ENCODE results near the gene PTPN14. TPM values are rescaled to one million over a fixed set of nuclear protein-coding genes. Genes with fewer than 3 reads are reported as not detected.

PTPN14 gene
- total RNA-seq, 2 experiments from 2014 or later = 0.20 to 0.28 TPM

DNA sequence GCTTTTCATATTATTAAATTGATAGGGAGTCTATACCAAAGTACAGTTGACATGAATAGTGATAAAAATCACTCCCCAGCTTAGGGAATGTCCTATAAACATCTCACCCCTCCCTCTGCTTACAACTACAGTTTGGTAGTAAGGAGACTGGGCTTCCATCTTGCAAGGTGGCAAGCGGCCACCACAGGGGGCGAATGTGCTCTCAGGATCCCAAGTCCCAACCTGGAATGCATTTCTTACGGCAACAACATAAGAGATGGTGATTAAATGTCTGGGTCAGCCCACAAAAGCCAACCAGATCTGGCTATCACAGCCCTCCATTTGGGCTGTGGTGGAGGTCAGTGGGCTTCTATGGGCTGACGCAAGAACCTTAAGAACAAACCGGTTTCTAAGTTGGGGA is 202.4 kb downstream of the PTPN14 start:
- Mint-ChIP-seq H3K27ac (no peak overlapping the region), H3K4me1 (no peaks in the 10 kb centered on the region), H3K27me3 (no peaks in the 10 kb centered on the region), H3K36me3 (ENCODE audit: low read depth) (peaks cover 11% of the 10 kb centered on the region), H3K4me3 (no peak overlapping the region), H3K9me3 (peaks cover 12% of the 10 kb centered on the region)
- no peak for DNase-seq
- ChIA-PET POLR2A (no interaction called here), CTCF (interaction anchor here (3.6 kb wide), 1 partner anchor 17 kb away, joined by 30 read pairs; no protein-coding TSS in a partner anchor)

DNA sequence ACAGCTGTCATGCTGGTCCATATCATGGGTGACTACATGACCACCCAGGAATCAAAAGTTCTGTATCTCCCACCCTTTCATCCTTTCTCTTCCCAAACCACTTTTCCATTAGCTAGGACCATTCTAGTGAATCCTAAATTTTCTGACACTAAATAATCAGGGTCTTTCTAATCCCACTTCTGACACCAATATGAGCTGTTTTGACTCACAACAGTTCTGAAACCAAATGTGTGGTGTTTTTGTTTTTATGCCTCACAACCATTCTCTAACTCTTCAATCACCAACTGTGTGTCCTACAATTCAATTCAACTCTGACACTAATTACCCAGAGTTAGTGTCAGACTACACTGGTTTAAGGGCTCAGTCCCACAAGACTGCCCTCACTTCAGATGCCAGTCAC is 206.5 kb downstream of the PTPN14 start:
- ChIA-PET POLR2A (no interaction called here), CTCF (interaction anchor here (3.1 kb wide), 1 partner anchor 12 kb away, joined by 26 read pairs; no protein-coding TSS in a partner anchor)
- no peak for DNase-seq
- Mint-ChIP-seq H3K27ac (no peak overlapping the region), H3K27me3 (no peaks in the 10 kb centered on the region), H3K36me3 (ENCODE audit: low read depth) (peaks cover 18% of the 10 kb centered on the region), H3K9me3 (peaks cover 14% of the 10 kb centered on the region), H3K4me3 (no peak overlapping the region), H3K4me1 (no peaks in the 10 kb centered on the region)

DNA sequence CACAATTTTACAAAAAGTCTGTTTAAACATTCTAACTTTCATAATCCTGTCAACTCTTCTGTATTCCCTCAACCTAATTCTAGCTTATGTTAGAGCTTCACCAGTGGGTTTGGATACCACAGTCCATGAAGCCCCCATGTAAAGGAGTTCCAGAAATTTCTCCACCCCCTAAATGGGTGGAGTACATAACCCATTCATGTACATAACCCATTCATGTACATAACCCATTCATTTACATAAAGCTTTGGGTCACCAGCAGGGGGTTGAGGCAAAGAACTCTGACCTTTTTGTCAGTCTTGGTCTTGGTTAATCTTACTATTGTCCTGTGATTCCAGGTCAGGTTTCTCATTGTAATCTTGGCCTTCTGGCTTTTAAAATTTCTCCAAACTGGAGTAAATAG is 208.9 kb downstream of the PTPN14 start:
- H3K36me3 Mint-ChIP-seq (ENCODE audit: low read depth) = peaks cover 21% of the 10 kb centered on the region
- H3K4me3 Mint-ChIP-seq = no peak overlapping the region
- DNase-seq = no peak
- no peak overlapping the region for H3K27ac Mint-ChIP-seq
- H3K9me3 Mint-ChIP-seq = peaks cover 14% of the 10 kb centered on the region
- POLR2A ChIA-PET = no interaction called here
- H3K27me3 Mint-ChIP-seq = no peaks in the 10 kb centered on the region
- CTCF ChIA-PET = interaction anchor here (3.8 to 3.9 kb wide), 2 partner anchors 10 to 14 kb away, joined by 14 to 21 read pairs; no protein-coding TSS in a partner anchor
- H3K4me1 Mint-ChIP-seq = no peaks in the 10 kb centered on the region

DNA sequence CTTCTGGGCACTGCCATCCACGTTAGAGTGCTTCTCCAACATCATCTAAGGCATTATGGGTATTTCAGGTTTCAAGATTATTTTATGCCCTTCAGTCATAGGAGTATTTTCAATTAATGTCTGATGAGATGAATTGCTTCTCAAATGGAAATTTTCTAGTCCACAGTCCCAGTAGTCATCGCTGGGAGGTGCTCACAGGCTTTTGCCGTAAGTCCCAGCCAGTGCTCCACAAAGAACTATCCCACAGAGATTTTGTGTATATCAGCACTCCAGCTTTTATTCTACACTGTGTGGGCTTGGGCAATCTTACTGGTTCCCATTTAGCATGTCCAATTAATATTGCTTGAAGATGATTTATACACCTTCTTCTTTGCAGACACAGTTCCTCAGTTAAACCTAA is 209.5 kb downstream of the PTPN14 start:
- Mint-ChIP-seq H3K4me3 (no peak overlapping the region), H3K27ac (no peak overlapping the region), H3K9me3 (peaks cover 14% of the 10 kb centered on the region), H3K36me3 (ENCODE audit: low read depth) (peaks cover 21% of the 10 kb centered on the region), H3K4me1 (peaks cover 2% of the 10 kb centered on the region), H3K27me3 (no peaks in the 10 kb centered on the region)
- CTCF ChIA-PET = interaction anchor here (3.8 to 3.9 kb wide), 2 partner anchors 10 to 13 kb away, joined by 14 to 21 read pairs; no protein-coding TSS in a partner anchor
- DNase-seq = no peak
- POLR2A ChIA-PET = no interaction called here

DNA sequence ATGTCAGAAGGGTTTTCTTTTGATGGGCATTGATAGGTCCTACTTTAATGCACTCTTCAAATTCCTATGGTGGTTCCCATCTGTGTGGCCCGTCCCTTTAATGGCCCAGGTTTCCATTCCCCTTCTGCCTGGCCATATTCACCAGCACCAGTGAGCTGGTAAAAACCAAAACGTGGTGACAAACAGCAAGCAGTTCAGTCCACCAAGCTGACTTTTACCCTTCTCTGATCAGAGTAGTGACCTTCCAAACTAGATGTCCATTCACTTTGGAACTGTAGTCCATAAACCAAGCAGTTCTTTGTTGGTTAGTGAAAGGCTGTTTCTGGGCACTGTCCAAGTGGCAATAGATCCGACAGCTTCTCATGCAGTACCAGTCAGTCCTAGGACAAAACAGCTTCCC is 209.9 kb downstream of the PTPN14 start:
- H3K4me1 Mint-ChIP-seq = peaks cover 6% of the 10 kb centered on the region
- H3K27ac Mint-ChIP-seq = no peak overlapping the region
- no peaks in the 10 kb centered on the region for H3K27me3 Mint-ChIP-seq
- POLR2A ChIA-PET = no interaction called here
- no peak overlapping the region for H3K4me3 Mint-ChIP-seq
- peaks cover 14% of the 10 kb centered on the region for H3K9me3 Mint-ChIP-seq
- peaks cover 21% of the 10 kb centered on the region for H3K36me3 Mint-ChIP-seq (ENCODE audit: low read depth)
- CTCF ChIA-PET = interaction anchor here (3.8 to 3.9 kb wide), 2 partner anchors 9 to 13 kb away, joined by 14 to 21 read pairs; no protein-coding TSS in a partner anchor
- no peak for DNase-seq

DNA sequence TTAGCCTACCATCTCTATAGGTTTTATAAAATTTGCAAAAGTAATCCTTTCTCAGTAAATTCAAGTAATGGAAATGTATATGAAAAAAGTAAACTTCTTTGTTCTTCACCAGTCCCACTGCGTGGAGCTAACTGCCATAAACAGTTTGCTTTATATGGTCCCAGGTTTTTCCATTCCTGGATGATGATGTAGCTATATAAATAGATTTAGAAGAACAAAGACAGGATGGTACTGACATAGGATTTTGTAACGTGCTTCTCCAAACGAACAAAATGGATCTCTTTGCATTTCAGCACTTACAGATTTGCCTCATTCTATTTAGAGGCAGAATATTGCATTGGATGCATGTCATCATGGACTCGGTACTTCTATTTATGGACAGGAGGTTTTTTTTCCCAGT is 213.2 kb downstream of the PTPN14 start:
- POLR2A ChIA-PET = no interaction called here
- DNase-seq = no peak
- H3K27ac Mint-ChIP-seq = no peak overlapping the region
- H3K9me3 Mint-ChIP-seq = no peaks in the 10 kb centered on the region
- H3K36me3 Mint-ChIP-seq (ENCODE audit: low read depth) = peaks cover 10% of the 10 kb centered on the region
- CTCF ChIA-PET = interaction anchor here (0.9 to 1.6 kb wide), 3 partner anchors 10 to 247 kb away, joined by 3 to 5 read pairs (median 3); no protein-coding TSS in a partner anchor
- no peaks in the 10 kb centered on the region for H3K27me3 Mint-ChIP-seq
- peaks cover 7% of the 10 kb centered on the region for H3K4me1 Mint-ChIP-seq
- H3K4me3 Mint-ChIP-seq = no peak overlapping the region

DNA sequence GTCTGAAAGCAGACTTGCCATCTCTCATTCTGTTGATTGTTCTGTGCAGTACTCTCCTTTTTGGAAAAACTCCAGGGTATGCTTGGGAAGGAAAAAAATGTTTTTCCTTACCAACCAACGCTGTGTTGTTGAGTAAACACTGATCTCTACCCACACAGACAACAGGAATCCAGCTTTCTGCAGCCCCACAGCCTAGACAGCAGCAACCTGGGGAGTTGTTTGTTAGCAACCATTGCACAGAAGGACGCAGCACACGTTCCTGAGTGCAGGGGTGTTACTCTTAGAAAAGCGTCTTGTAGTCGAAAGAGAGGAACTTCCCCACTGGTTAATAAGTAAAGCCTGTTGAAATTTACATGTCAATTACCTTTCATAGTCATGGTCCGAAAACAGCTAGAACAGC is 213.9 kb downstream of the PTPN14 start:
- Mint-ChIP-seq H3K4me3 (no peak overlapping the region), H3K9me3 (no peaks in the 10 kb centered on the region), H3K4me1 (peaks cover 7% of the 10 kb centered on the region), H3K27me3 (no peaks in the 10 kb centered on the region), H3K27ac (no peak overlapping the region), H3K36me3 (ENCODE audit: low read depth) (peaks cover 10% of the 10 kb centered on the region)
- ChIA-PET CTCF (interaction anchor here (1.0 to 14.8 kb wide), 3 partner anchors 9 to 247 kb away, joined by 3 to 390 read pairs (median 5); no protein-coding TSS in a partner anchor), POLR2A (no interaction called here)
- no peak for DNase-seq

DNA sequence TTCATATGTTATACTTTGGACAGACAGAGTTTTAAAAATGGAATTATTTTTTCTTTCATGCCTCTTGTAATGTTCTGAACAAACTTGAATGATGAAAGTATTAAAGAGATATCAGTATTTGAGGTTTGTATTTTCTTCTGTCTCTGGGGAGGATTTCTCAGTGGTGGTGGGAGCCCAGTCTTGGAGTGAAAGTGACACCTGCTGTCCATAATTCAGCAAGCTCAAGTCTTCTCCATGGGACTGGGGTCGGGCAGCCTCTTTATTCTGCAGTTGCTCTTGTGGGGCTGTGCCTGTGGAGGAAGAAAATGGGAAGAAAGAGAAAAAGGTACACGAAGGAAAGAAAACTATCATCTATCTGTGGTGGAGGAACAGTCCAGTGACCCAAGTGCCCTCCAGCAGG is 214.4 kb downstream of the PTPN14 start:
- Mint-ChIP-seq H3K36me3 (ENCODE audit: low read depth) (peaks cover 7% of the 10 kb centered on the region), H3K4me3 (no peak overlapping the region), H3K27me3 (no peaks in the 10 kb centered on the region), H3K27ac (no peak overlapping the region), H3K9me3 (no peaks in the 10 kb centered on the region), H3K4me1 (peaks cover 7% of the 10 kb centered on the region)
- no peak for DNase-seq
- CTCF ChIA-PET = interaction anchor here (14.8 kb wide), 1 partner anchor 77 kb away, joined by 390 read pairs; no protein-coding TSS in a partner anchor
- POLR2A ChIA-PET = no interaction called here

DNA sequence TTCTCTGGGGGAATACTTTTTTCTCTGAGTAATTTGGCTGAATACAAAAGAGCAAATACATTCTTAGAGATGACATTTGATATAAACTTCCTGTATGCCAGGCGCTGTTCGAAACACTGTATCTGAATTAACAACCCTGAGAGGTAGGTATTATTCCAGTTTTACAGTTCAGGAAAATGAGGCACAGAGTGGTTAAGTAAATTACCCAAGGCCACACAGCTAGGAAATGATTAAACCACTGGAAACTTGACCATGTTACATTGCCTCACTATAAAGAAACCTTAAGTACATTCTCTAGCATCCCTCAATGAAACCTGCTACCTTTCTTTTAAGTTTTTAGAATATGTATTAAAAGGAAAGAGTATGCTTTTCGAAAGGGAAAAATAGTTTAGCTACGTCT is 215.8 kb downstream of the PTPN14 start:
- CTCF ChIA-PET = interaction anchor here (0.7 to 14.8 kb wide), 3 partner anchors 18 to 249 kb away, joined by 3 to 390 read pairs (median 4); no protein-coding TSS in a partner anchor
- no peaks in the 10 kb centered on the region for H3K9me3 Mint-ChIP-seq
- no peak overlapping the region for H3K4me3 Mint-ChIP-seq
- peaks cover 10% of the 10 kb centered on the region for H3K36me3 Mint-ChIP-seq (ENCODE audit: low read depth)
- POLR2A ChIA-PET = no interaction called here
- no peak for DNase-seq
- H3K27ac Mint-ChIP-seq = no peak overlapping the region
- no peaks in the 10 kb centered on the region for H3K27me3 Mint-ChIP-seq
- peaks cover 9% of the 10 kb centered on the region for H3K4me1 Mint-ChIP-seq

DNA sequence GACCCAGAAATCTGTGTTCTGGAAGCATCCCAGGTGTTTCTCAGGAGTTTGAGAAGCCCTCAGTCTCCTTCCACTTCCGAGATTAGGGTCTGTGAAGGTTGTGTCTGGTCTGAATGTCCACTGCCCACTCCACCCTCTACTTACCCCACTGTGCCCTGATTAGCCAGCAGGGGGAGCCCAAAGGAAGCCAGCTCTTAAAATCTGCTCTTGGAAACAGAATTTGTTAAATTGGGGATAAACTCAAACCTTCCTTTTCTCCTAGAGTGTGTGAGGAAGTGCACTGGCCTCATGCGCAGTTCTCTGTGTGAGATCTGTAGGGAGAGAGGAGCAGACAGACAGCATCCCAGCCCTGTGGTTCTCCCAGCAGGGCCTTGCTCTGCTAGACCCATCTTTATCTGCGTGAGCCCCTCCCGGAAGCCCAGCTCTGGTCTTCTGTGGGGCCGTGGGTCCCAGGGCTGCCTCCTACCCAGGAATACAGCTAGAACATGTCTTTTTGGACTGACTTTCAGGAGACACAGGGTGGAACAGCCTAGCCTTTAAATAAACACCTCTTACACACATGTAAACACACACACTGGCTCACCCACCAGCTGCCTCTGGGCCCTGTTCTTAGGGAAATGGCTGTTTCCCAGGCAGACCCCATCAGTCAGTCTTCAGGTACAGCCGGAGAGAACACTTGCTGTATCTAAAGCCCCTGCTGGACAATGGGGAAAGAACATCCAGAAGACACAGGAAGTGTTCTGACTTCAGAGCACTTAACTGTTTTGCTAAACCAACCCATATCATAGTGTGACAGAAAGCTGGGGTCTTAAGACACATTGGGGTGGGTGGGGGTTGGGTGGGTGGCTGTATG is 218.2 kb downstream of the PTPN14 start:
- ChIA-PET CTCF (interaction anchor here (0.6 to 14.8 kb wide), 47 partner anchors 8 to 1193 kb away, joined by 3 to 390 read pairs (median 6); partner anchors contain the start of gene CENPF), POLR2A (interaction anchor here (1.6 kb wide), 1 partner anchor 270 kb away, joined by 5 read pairs; the partner anchor contains the start of gene CENPF)
- peaks cover 12% of the 10 kb centered on the region for H3K4me1 Mint-ChIP-seq
- no peaks in the 10 kb centered on the region for H3K9me3 Mint-ChIP-seq
- H3K4me3 Mint-ChIP-seq = no peak overlapping the region
- H3K27me3 Mint-ChIP-seq = no peaks in the 10 kb centered on the region
- peaks cover 10% of the 10 kb centered on the region for H3K36me3 Mint-ChIP-seq (ENCODE audit: low read depth)
- peak; percentile 60 for DNase-seq
- peak overlapping the region; percentile 29 for H3K27ac Mint-ChIP-seq

DNA sequence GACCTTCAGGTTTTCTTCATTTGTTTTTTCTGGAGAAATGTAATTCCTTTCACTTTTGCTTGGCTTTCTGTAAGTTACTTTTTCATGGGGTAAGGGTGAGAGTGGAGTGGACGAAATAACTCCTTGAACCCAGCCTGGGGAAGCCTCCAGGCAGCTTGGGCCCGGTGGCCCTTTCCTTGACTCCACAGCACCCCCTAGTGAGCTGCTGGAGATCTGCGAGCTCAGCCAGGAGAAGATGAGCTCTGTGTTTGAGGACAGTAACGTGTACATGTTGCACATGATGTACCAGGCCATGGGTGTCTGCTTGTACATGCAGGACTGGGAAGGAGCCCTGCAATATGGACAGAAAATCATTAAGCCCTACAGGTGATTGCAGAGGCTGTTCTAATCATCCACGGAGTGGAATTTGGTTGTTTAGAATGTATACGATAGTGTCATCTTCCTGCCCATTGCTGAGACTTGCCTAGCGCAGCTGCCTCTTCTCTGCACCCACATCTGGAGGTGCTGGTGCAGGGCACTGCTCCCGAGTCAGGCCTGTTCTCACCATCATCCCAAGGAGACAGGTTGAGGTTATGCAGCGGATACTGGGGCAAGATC is 219.5 kb downstream of the PTPN14 start:
- CTCF ChIA-PET = interaction anchor here (0.5 to 14.8 kb wide), 61 partner anchors 9 to 1195 kb away, joined by 3 to 390 read pairs (median 4); partner anchors contain the start of genes CENPF and SMYD2
- peak; percentile 60 for DNase-seq
- H3K36me3 Mint-ChIP-seq (ENCODE audit: low read depth) = peaks cover 6% of the 10 kb centered on the region
- POLR2A ChIA-PET = interaction anchor here (1.6 kb wide), 1 partner anchor 271 kb away, joined by 5 read pairs; the partner anchor contains the start of gene CENPF
- H3K27ac Mint-ChIP-seq = no peak overlapping the region
- no peaks in the 10 kb centered on the region for H3K27me3 Mint-ChIP-seq
- H3K9me3 Mint-ChIP-seq = no peaks in the 10 kb centered on the region
- H3K4me1 Mint-ChIP-seq = peaks cover 18% of the 10 kb centered on the region
- no peak overlapping the region for H3K4me3 Mint-ChIP-seq

DNA sequence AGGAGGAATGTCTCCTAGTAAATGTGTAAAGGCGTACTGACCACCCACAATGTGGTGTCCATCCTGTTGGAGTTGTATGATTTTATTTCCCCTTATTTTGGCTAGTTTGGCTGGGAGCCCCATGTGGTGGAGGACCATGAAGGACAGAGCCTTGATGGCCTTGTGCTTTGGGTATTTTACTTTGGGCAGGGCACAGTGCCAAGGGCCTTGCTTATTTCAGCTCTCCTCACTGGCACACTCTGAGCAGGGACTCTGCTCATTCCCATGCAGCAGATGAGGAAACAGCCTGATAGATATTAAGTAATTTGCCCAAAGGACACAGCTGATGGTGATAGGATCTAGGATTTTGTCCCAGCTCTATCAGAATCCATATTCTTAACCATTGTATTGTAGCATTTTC is 220.2 kb downstream of the PTPN14 start:
- Mint-ChIP-seq H3K4me1 (peaks cover 16% of the 10 kb centered on the region), H3K9me3 (no peaks in the 10 kb centered on the region), H3K27ac (no peak overlapping the region), H3K27me3 (no peaks in the 10 kb centered on the region), H3K36me3 (ENCODE audit: low read depth) (peaks cover 9% of the 10 kb centered on the region), H3K4me3 (no peak overlapping the region)
- ChIA-PET CTCF (interaction anchor here (0.7 to 14.8 kb wide), 41 partner anchors 10 to 1194 kb away, joined by 3 to 390 read pairs (median 6); partner anchors contain the start of genes CENPF and SMYD2), POLR2A (interaction anchor here (1.5 kb wide), 1 partner anchor 70 kb away, joined by 4 read pairs; no protein-coding TSS in a partner anchor)
- no peak for DNase-seq

DNA sequence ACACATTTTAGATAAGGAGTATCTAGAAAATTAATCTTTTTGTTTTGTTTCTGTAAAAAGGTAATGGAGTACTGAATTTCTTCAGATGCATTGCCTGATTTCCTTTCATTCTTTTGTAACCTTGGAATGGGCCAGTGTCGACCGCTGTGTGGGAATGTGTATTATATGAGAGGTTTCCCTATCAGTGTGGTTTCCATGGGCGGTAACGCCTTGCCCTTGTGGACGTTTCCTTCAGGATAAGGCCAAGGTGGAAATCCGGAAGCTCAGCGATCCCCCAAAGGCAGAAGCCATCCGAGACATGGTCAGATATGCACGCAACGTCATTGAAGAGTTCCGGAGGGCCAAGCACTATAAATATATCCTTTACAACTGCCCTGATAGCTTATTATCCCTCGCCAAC is 220.7 kb downstream of the PTPN14 start:
- Mint-ChIP-seq H3K4me1 (peaks cover 16% of the 10 kb centered on the region), H3K27ac (no peak overlapping the region), H3K9me3 (no peaks in the 10 kb centered on the region), H3K36me3 (ENCODE audit: low read depth) (peaks cover 10% of the 10 kb centered on the region), H3K27me3 (no peaks in the 10 kb centered on the region), H3K4me3 (no peak overlapping the region)
- POLR2A ChIA-PET = interaction anchor here (0.7 to 1.5 kb wide), 2 partner anchors 69 to 122 kb away, joined by 3 to 4 read pairs; no protein-coding TSS in a partner anchor
- DNase-seq = no peak
- CTCF ChIA-PET = interaction anchor here (0.7 to 14.8 kb wide), 26 partner anchors 9 to 333 kb away, joined by 3 to 390 read pairs (median 14); partner anchors contain the start of gene SMYD2
